Middle frontal gyrus (tissue), 1 donor: ENCODE data around the gene KLHDC2.
"Not testable (repeated sequence)": the region's sequence is repeated elsewhere in the genome, so short reads cannot be mapped to it uniquely, and the experiment has no call there.

ENCODE experiments used
- DNase-seq: peaks from one replicate; pipeline ENCODE4 v3.0.0-alpha.2; 2015; ENCODE audit warnings: low spot score; ENCODE audit errors: extremely low spot score

The KLHDC2 gene

GRCh38 chr14:49767571-49768300 is at the start of gene KLHDC2:
TSS of gene KLHDC2 (plus strand) at chr14:49768153. CDS start at chr14:49768469, 316 bp downstream.
- peak; percentile 83 for DNase-seq

GRCh38 chr14:49720744-49721143 is 47.2 kb upstream of the KLHDC2 start:
- no peak for DNase-seq

GRCh38 chr14:49721733-49722435 is 46.1 kb upstream of the KLHDC2 start:
- not testable (repeated sequence) for DNase-seq

GRCh38 chr14:49727171-49727570 is 40.8 kb upstream of the KLHDC2 start:
- no peak for DNase-seq

- DNase-seq = no peak
Measured at GRCh38 chr14:49732896-49733295, 35.1 kb upstream of the KLHDC2 start.

GRCh38 chr14:49733836-49734235 is 34.1 kb upstream of the KLHDC2 start:
- no peak for DNase-seq

- not testable (repeated sequence) for DNase-seq
Measured at GRCh38 chr14:49735669-49736068, 32.3 kb upstream of the KLHDC2 start.

GRCh38 chr14:49745191-49745590 is 22.8 kb upstream of the KLHDC2 start:
- no peak for DNase-seq

GRCh38 chr14:49746476-49746875 is 21.5 kb upstream of the KLHDC2 start:
- DNase-seq = not testable (repeated sequence)

- DNase-seq = no peak
Measured at GRCh38 chr14:49754570-49755097, 13.3 kb upstream of the KLHDC2 start.

GRCh38 chr14:49755378-49755777 is 12.6 kb upstream of the KLHDC2 start:
- no peak for DNase-seq

GRCh38 chr14:49761839-49762551 is 6.0 kb upstream of the KLHDC2 start:
- DNase-seq = no peak

GRCh38 chr14:49766839-49767238 is 1.1 kb upstream of the KLHDC2 start:
- DNase-seq = no peak

GRCh38 chr14:49767270-49767570 is 733 bp upstream of the KLHDC2 start:
- no peak for DNase-seq

GRCh38 chr14:49768301-49769121 is 558 bp downstream of the KLHDC2 start:
- DNase-seq = no peak

GRCh38 chr14:49769171-49769570 is 1.2 kb downstream of the KLHDC2 start:
- no peak for DNase-seq

GRCh38 chr14:49769581-49770211 is 1.7 kb downstream of the KLHDC2 start:
- DNase-seq = no peak

- no peak for DNase-seq
Measured at GRCh38 chr14:49770212-49770817, 2.4 kb downstream of the KLHDC2 start.

GRCh38 chr14:49771691-49772090 is 3.7 kb downstream of the KLHDC2 start:
- DNase-seq = not testable (repeated sequence)

- DNase-seq = no peak
Measured at GRCh38 chr14:49774106-49774505, 6.2 kb downstream of the KLHDC2 start.
